ENCODE results near the gene BCAT1.
"Not testable (repeated sequence)": the region's sequence is repeated elsewhere in the genome, so short reads cannot be mapped to it uniquely, and the experiment has no call there.

Gene BCAT1

GRCh38 chr12:24861766-24862540 is 86.9 kb downstream of the BCAT1 start:
- no peak overlapping the region for H3K4me3 ChIP-seq (ENCODE audit: low read length)
- no peak for DNase-seq (ENCODE audit: low read depth, low spot score)
- H3K27me3 ChIP-seq (ENCODE audit: control insufficient read depth, insufficient read depth, low read length) = no peaks in the 10 kb centered on the region
- no peak overlapping the region for H3K27ac ChIP-seq (ENCODE audit: low read length)
- no peaks in the 10 kb centered on the region for H3K9me3 ChIP-seq (ENCODE audit: control insufficient read depth, insufficient read depth, low read length)
- H3K36me3 ChIP-seq (ENCODE audit: control insufficient read depth, insufficient read depth, low read length) = no peaks in the 10 kb centered on the region; the same call in 1 of the 2 replicates
- no CpG with 5 or more reads among the region's 1 CpG for WGBS (ENCODE audit: insufficient coverage, insufficient read length)
- H3K4me1 ChIP-seq (ENCODE audit: control insufficient read depth, insufficient read depth, low read length) = no peaks in the 10 kb centered on the region

GRCh38 chr12:24860546-24860945 is 88.4 kb downstream of the BCAT1 start:
- H3K27me3 ChIP-seq (ENCODE audit: control insufficient read depth, insufficient read depth, low read length) = no peaks in the 10 kb centered on the region
- DNase-seq (ENCODE audit: low read depth, low spot score) = no peak
- H3K36me3 ChIP-seq (ENCODE audit: control insufficient read depth, insufficient read depth, low read length) = no peaks in the 10 kb centered on the region; the same call in 1 of the 2 replicates
- no peaks in the 10 kb centered on the region for H3K4me1 ChIP-seq (ENCODE audit: control insufficient read depth, insufficient read depth, low read length)
- no peak overlapping the region for H3K27ac ChIP-seq (ENCODE audit: low read length)
- no peak overlapping the region for H3K4me3 ChIP-seq (ENCODE audit: low read length)
- H3K9me3 ChIP-seq (ENCODE audit: control insufficient read depth, insufficient read depth, low read length) = no peaks in the 10 kb centered on the region

DNA sequence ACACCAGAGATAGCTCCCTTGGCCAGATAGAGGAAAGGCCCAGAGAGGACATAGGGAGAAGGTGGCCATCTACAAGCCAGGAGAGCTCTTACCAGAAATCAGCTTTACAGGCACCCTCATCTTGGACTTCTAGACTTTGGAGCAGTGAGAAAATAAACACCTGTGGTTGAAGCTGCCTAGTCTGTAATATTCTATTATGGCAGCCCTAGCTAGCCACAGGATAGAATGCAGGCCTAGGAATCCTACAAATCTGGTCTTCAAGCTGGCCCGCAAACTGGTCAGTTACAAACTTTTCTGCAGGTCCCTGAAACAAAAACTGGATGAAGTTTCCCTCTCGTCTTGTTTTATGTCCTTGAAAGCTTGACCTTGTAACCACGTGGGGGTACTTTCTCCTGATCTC is 92.4 kb downstream of the BCAT1 start:
- no peak overlapping the region for H3K27ac ChIP-seq (ENCODE audit: low read length)
- H3K4me3 ChIP-seq (ENCODE audit: low read length) = no peak overlapping the region
- no peak for DNase-seq (ENCODE audit: low read depth, low spot score)
- no peaks in the 10 kb centered on the region for H3K36me3 ChIP-seq (ENCODE audit: control insufficient read depth, insufficient read depth, low read length)
- peaks cover 2% of the 10 kb centered on the region; the same call in 1 of the 2 replicates for H3K4me1 ChIP-seq (ENCODE audit: control insufficient read depth, insufficient read depth, low read length)
- no peaks in the 10 kb centered on the region for H3K27me3 ChIP-seq (ENCODE audit: control insufficient read depth, insufficient read depth, low read length)
- no peaks in the 10 kb centered on the region for H3K9me3 ChIP-seq (ENCODE audit: control insufficient read depth, insufficient read depth, low read length)
- WGBS (ENCODE audit: insufficient coverage, insufficient read length) = no CpG with 5 or more reads among the region's 3 CpGs

- peaks cover 2% of the 10 kb centered on the region; the same call in 1 of the 2 replicates for H3K4me1 ChIP-seq (ENCODE audit: control insufficient read depth, insufficient read depth, low read length)
- no peak overlapping the region for H3K4me3 ChIP-seq (ENCODE audit: low read length)
- no peak for DNase-seq (ENCODE audit: low read depth, low spot score)
- no peak overlapping the region for H3K27ac ChIP-seq (ENCODE audit: low read length)
- no peaks in the 10 kb centered on the region for H3K36me3 ChIP-seq (ENCODE audit: control insufficient read depth, insufficient read depth, low read length)
- no peaks in the 10 kb centered on the region for H3K9me3 ChIP-seq (ENCODE audit: control insufficient read depth, insufficient read depth, low read length)
- no CpG with 5 or more reads among the region's 6 CpGs for WGBS (ENCODE audit: insufficient coverage, insufficient read length)
- no peaks in the 10 kb centered on the region for H3K27me3 ChIP-seq (ENCODE audit: control insufficient read depth, insufficient read depth, low read length)
Observed at GRCh38 chr12:24854908-24855307, 94.0 kb downstream of the BCAT1 start.

DNA sequence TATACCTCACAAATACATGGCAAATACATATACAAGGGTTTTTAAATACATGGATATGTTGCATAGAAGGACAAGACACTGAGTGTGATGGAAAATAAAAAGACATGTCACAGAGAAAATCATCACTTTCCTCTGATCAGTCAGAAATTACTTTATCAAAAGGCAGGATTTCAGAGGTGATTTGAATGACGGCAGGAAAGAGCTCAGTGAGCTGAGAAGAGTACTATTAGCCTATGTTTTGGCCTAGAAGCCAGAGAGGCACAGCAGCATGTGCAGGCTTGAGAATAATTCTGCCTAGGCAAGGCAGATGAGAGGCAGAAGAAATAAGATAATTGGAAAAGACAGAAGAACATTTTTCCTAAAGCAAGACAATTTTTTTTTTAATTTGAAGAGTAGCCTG is 94.9 kb downstream of the BCAT1 start:
- H3K4me1 ChIP-seq (ENCODE audit: control insufficient read depth, insufficient read depth, low read length) = peaks cover 3% of the 10 kb centered on the region
- no peaks in the 10 kb centered on the region for H3K9me3 ChIP-seq (ENCODE audit: control insufficient read depth, insufficient read depth, low read length)
- peaks cover 4% of the 10 kb centered on the region; the same call in 1 of the 2 replicates for H3K36me3 ChIP-seq (ENCODE audit: control insufficient read depth, insufficient read depth, low read length)
- WGBS (ENCODE audit: insufficient coverage, insufficient read length) = no CpG with 5 or more reads among the region's 1 CpG
- H3K27me3 ChIP-seq (ENCODE audit: control insufficient read depth, insufficient read depth, low read length) = no peaks in the 10 kb centered on the region
- H3K27ac ChIP-seq (ENCODE audit: low read length) = no peak overlapping the region
- no peak overlapping the region for H3K4me3 ChIP-seq (ENCODE audit: low read length)
- no peak for DNase-seq (ENCODE audit: low read depth, low spot score)

DNA sequence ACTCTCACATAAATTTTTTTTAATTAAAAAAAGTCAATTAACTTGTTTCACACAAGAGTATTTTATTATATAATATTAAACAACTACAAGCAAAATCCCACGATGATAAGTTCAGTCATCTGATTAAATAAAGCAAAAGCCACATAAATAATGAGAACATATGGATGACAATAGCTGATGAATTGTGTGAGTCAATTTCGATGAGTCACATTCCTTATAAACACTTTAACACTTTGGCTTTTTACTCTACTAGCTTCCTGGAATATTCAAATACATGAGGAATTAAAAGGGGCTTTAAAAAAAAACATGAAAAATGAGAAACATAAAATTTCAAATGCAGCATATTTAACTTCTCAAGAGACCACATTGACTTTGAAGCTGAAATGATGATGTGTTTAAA is 95.3 kb downstream of the BCAT1 start:
- Histone ChIP-seq H3K4me3 (ENCODE audit: low read length) (no peak overlapping the region), H3K27ac (ENCODE audit: low read length) (no peak overlapping the region), H3K27me3 (ENCODE audit: control insufficient read depth, insufficient read depth, low read length) (no peaks in the 10 kb centered on the region), H3K9me3 (ENCODE audit: control insufficient read depth, insufficient read depth, low read length) (no peaks in the 10 kb centered on the region), H3K4me1 (ENCODE audit: control insufficient read depth, insufficient read depth, low read length) (peaks cover 3% of the 10 kb centered on the region), H3K36me3 (ENCODE audit: control insufficient read depth, insufficient read depth, low read length) (peaks cover 5% of the 10 kb centered on the region; the same call in 1 of the 2 replicates)
- no peak for DNase-seq (ENCODE audit: low read depth, low spot score)
- no CpG with 5 or more reads among the region's 2 CpGs for WGBS (ENCODE audit: insufficient coverage, insufficient read length)

GRCh38 chr12:24853094-24853493 is 95.8 kb downstream of the BCAT1 start:
- no peak for DNase-seq (ENCODE audit: low read depth, low spot score)
- peaks cover 3% of the 10 kb centered on the region for H3K4me1 ChIP-seq (ENCODE audit: control insufficient read depth, insufficient read depth, low read length)
- no peaks in the 10 kb centered on the region for H3K9me3 ChIP-seq (ENCODE audit: control insufficient read depth, insufficient read depth, low read length)
- H3K27me3 ChIP-seq (ENCODE audit: control insufficient read depth, insufficient read depth, low read length) = no peaks in the 10 kb centered on the region
- peaks cover 5% of the 10 kb centered on the region; the same call in 1 of the 2 replicates for H3K36me3 ChIP-seq (ENCODE audit: control insufficient read depth, insufficient read depth, low read length)
- no peak overlapping the region for H3K27ac ChIP-seq (ENCODE audit: low read length)
- no CpG with 5 or more reads among the region's 2 CpGs for WGBS (ENCODE audit: insufficient coverage, insufficient read length)
- H3K4me3 ChIP-seq (ENCODE audit: low read length) = no peak overlapping the region

GRCh38 chr12:24852420-24852819 is 96.5 kb downstream of the BCAT1 start:
- no CpG with 5 or more reads among the region's 1 CpG for WGBS (ENCODE audit: insufficient coverage, insufficient read length)
- no peak for DNase-seq (ENCODE audit: low read depth, low spot score)
- peaks cover 3% of the 10 kb centered on the region for H3K4me1 ChIP-seq (ENCODE audit: control insufficient read depth, insufficient read depth, low read length)

GRCh38 chr12:24851883-24852282 is 97.0 kb downstream of the BCAT1 start:
- not testable (repeated sequence) for H3K27me3 ChIP-seq (ENCODE audit: control insufficient read depth, insufficient read depth, low read length); H3K4me3 ChIP-seq (ENCODE audit: low read length); DNase-seq (ENCODE audit: low read depth, low spot score); H3K9me3 ChIP-seq (ENCODE audit: control insufficient read depth, insufficient read depth, low read length); H3K4me1 ChIP-seq (ENCODE audit: control insufficient read depth, insufficient read depth, low read length); H3K36me3 ChIP-seq (ENCODE audit: control insufficient read depth, insufficient read depth, low read length); H3K27ac ChIP-seq (ENCODE audit: low read length)
- WGBS (ENCODE audit: insufficient coverage, insufficient read length) = no CpG with 5 or more reads among the region's 2 CpGs

More at GRCh38 chr12:24852420-24852819, 96.5 kb downstream of the BCAT1 start:
- H3K36me3 ChIP-seq (ENCODE audit: control insufficient read depth, insufficient read depth, low read length) = peaks cover 5% of the 10 kb centered on the region; the same call in 1 of the 2 replicates
- no peaks in the 10 kb centered on the region for H3K9me3 ChIP-seq (ENCODE audit: control insufficient read depth, insufficient read depth, low read length)
- no peak overlapping the region for H3K27ac ChIP-seq (ENCODE audit: low read length)
- H3K27me3 ChIP-seq (ENCODE audit: control insufficient read depth, insufficient read depth, low read length) = no peaks in the 10 kb centered on the region
- H3K4me3 ChIP-seq (ENCODE audit: low read length) = no peak overlapping the region

DNA sequence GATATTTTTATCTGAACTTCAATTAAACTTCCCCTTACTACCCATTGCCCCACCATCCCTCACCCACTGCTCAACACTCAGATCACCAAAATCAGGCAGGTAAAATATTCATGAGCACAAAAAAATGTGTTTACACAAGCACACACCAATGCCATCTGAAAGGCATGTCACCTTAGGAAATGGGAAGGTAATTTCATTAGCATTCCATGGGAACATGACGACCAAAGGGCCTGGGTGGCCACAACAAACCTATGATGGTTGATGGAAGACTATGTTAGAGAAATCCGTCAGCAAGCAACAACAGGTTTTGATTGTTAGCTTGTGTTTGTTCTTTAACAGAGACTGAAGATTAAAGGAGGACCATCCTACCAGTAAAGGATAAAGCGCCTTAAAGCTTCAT is 97.6 kb downstream of the BCAT1 start:
- H3K36me3 ChIP-seq (ENCODE audit: control insufficient read depth, insufficient read depth, low read length) = peaks cover 5% of the 10 kb centered on the region; the same call in 1 of the 2 replicates

GRCh38 chr12:24850496-24850895 is 98.4 kb downstream of the BCAT1 start:
- no peak overlapping the region for H3K27ac ChIP-seq (ENCODE audit: low read length)
- H3K4me1 ChIP-seq (ENCODE audit: control insufficient read depth, insufficient read depth, low read length) = peaks cover 3% of the 10 kb centered on the region
- no peaks in the 10 kb centered on the region for H3K27me3 ChIP-seq (ENCODE audit: control insufficient read depth, insufficient read depth, low read length)
- H3K9me3 ChIP-seq (ENCODE audit: control insufficient read depth, insufficient read depth, low read length) = no peaks in the 10 kb centered on the region
- H3K4me3 ChIP-seq (ENCODE audit: low read length) = no peak overlapping the region
- WGBS (ENCODE audit: insufficient coverage, insufficient read length) = no CpG with 5 or more reads among the region's 3 CpGs
- H3K36me3 ChIP-seq (ENCODE audit: control insufficient read depth, insufficient read depth, low read length) = peaks cover 5% of the 10 kb centered on the region; the same call in 1 of the 2 replicates
- DNase-seq (ENCODE audit: low read depth, low spot score) = no peak

More for the DNA sequence above, 97.6 kb downstream of the BCAT1 start:
- H3K27ac ChIP-seq (ENCODE audit: low read length) = no peak overlapping the region
- H3K4me1 ChIP-seq (ENCODE audit: control insufficient read depth, insufficient read depth, low read length) = peaks cover 3% of the 10 kb centered on the region
- no peak for DNase-seq (ENCODE audit: low read depth, low spot score)
- no peaks in the 10 kb centered on the region for H3K27me3 ChIP-seq (ENCODE audit: control insufficient read depth, insufficient read depth, low read length)
- H3K4me3 ChIP-seq (ENCODE audit: low read length) = no peak overlapping the region
- no CpG with 5 or more reads among the region's 3 CpGs for WGBS (ENCODE audit: insufficient coverage, insufficient read length)
- no peaks in the 10 kb centered on the region for H3K9me3 ChIP-seq (ENCODE audit: control insufficient read depth, insufficient read depth, low read length)

Measured in iPS DF 6.9 (cell line).